ENCODE measurements around the gene USP48.
"Not testable (repeated sequence)": the region's sequence is repeated elsewhere in the genome, so short reads cannot be mapped to it uniquely, and the experiment has no call there.

Gene USP48

DNA sequence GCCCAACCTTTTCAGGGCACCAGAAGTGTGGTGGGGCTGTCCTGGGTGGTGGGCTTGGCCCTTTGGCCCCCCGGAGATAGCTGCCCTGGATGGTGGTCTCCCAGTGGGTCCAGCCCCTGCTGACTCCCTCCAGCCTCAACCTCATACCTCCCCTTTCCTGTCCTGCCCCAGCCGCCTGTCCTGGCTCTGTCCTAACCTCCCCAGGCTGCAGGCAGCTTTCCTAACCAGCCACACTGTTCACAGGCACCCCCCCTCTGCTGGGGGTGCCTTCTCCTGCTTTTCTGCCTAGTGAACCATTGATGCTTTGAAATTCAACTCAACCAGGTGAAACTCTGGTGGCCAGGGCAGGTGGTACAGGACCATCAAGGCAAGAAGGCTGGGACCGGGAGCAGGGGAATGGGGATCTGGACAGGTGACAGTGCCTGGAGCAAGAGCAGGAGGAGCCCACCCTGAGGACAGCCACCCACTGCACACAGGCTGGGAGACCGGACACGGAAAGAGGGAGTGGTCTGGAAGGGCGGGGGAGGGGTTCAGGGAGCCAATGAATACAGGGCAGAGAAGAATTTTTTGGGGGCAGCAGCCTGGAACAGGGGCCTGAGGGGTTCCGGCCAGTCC, 149.7 kb downstream of the USP48 start:
- DNase-seq, result no peak

DNA sequence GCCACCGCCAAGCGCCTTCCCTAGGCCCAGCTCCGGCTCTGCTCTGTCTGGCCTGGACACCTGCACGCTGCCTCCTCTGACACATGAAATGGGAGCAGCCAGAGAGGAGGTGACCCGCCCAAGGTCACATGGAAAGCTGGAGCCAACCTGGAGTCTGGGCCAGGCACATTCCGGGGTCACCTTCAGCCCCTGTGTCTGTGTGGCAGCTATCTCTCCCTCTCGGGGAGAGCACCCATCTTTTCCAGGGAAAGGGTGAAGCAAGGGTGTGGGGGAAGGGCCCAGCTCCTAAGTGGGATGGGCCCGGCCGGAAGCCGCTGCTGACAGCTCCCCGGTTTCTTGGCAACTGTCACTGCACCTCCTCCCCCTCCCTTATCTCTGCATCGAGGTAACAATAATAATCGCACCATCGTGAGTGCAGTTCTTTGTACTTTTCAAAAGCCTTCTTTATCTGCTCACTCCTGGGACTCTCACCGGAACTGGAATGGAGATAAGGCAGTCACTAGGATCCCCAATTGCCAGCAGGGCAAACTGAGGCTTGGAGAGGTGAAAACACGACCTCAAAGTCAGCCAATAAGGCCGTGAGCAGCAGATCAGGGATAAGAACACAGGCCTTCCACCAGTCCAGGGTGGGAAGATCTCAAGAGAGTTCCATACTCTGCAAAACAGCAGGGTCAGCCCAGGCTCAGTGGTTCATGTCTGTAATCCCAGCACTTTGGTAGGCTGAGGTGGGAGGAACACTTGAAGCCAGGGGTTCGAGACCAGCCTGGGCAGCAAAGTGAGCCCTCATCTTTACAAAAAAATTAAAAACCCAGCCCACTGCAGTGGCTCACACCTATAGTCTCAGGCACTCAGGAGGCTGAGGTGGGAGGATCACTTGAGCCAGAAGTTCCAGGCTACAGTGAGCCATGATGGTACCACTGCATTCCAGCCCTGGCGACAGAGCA, 150.7 kb downstream of the USP48 start:
- no peak for DNase-seq

DNA sequence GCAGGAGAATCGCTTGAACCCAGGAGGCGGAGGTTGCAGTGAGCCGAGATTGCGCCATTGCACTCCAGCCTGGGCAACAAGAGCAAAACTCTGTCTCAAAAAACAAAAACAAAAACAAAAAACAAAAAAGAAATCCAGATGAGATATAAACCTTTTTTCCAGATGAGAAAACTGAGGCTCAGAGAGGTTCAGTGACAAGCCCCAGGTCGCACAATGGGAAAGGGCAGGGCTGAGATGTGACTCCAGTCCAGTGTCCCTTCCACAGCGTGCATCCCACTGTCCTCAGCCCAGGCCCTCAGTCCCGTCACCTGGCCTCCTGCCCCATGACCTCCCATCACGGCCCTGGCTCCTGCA, 151.4 kb downstream of the USP48 start:
- DNase-seq, result not testable (repeated sequence)

DNA sequence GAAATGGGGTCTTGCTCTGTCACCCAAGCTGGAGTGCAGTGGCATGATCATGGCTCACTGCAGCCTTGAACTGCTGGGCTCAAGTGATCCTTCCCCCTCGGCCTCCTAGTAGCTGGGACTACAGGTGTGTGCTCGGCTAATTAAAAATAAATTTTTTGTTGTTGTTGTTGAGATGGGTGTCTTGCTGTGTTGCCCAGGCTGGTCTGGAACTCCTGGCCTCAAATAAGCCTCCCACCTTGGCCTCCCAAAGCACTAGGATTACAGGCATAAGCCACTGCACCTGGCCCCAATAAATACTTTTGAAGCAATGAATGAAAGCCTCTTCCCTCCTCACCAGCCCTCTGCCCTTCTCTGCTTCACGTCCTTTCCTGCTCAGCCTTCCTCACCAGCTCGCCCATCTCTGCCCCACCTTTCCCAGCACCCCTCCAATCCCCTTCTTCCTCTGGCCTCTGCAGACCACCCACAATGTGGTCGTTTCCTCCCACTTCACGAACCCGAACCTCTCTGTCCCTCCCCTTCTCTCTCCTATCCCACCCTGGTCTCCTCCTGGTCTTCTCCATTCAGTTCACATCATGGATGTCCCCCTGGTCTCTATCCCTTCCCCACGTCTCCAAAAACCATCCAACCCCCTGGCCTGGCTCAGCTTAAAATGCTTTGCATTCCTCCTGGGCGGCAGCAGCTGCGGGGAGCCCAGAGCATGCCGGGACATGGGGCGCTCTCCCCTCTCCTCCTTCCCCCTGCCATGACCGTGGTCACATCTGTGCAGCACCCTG, 152.2 kb downstream of the USP48 start:
- no peak for DNase-seq

DNA sequence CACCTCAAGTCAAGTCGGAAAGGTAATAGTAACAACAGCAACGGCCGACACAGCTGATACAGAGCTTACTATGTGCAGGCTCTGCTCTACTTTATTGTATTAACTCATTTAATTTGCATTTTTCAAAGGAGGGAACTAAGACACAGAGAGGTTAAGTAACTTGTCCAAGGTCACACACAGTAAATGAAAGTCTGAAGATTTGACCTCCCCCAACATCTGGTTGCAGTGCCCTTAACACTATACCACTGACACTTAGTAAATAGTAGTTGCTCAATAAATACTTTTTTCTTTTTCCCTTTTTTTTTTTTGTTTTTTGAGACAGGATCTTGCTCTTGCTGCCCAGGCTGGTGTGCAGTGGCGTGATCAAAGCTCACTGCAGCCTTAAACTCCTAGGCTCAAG, 153.0 kb downstream of the USP48 start:
- DNase-seq, result no peak

DNA sequence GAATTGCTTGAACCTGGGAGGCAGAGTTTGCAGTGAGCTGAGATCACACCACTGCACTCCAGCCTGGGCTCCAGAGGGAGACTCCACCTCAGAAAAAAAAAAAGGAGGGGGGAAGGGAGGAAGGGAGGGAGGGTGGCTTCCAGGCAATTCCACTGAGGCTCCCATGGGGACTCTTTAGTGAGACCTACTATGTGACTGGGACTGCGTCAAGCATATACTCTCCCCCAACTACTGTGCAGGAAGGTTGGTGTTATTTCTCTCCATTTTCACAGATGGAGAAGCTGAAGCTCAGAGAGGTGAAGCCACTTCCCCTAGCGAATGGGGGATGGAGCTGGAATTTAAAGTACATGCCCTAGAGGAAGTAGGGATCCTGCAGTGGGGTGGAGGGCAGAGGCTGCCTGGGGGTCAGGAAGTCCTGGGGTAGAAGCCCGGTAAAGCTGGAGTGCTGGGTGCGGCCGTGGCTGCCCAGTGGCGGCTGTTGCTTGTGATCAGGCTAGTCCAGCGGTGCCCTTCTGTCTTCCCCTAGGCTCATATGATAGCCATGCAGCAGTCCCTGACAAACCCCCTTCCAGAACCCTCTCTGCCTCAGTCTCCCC, 154.1 kb downstream of the USP48 start:
- DNase-seq, result no peak
